HG02571 (cell line): ENCODE data around the gene MYO3A.
A peak's percentile ranks its signal among the peaks of the same experiment; 100 is the strongest.

Experiments
- ATAC-seq: cut with Tn5 transposase; IDR thresholded peaks from one replicate; pipeline ENCODE4 v1.9.1; 2021; ENCODE audit warnings: mild to moderate bottlenecking, moderate library complexity; ENCODE audit not compliant: unreplicated experiment

Gene MYO3A

GRCh38 chr10:25933653-25934608 lies at the start of gene MYO3A:
TSS of gene MYO3A (plus strand) at chr10:25934229. CDS start at chr10:25952111, 17,882 bp downstream.
- ATAC-seq, result no peak

GRCh38 chr10:25888627-25889026 lies 45.4 kb upstream of the MYO3A start:
- no peak for ATAC-seq

- ATAC-seq, result no peak
Measured at GRCh38 chr10:25890995-25891394, 43.0 kb upstream of the MYO3A start.

GRCh38 chr10:25895856-25896255 lies 38.2 kb upstream of the MYO3A start:
- ATAC-seq, result no peak

GRCh38 chr10:25896421-25896820 lies 37.6 kb upstream of the MYO3A start:
- no peak for ATAC-seq

- ATAC-seq, result no peak
Measured at GRCh38 chr10:25899304-25899703, 34.7 kb upstream of the MYO3A start.

- ATAC-seq, result no peak
Measured at GRCh38 chr10:25901199-25901598, 32.8 kb upstream of the MYO3A start.

- ATAC-seq, result peak; percentile 63
Measured at GRCh38 chr10:25902002-25902401, 32.0 kb upstream of the MYO3A start.

GRCh38 chr10:25907261-25907660 lies 26.8 kb upstream of the MYO3A start:
- ATAC-seq, result no peak

GRCh38 chr10:25912866-25913265 lies 21.2 kb upstream of the MYO3A start:
- ATAC-seq, result no peak

GRCh38 chr10:25914776-25915175 lies 19.3 kb upstream of the MYO3A start:
- no peak for ATAC-seq

- ATAC-seq, result no peak
Measured at GRCh38 chr10:25934621-25935139, 651 bp downstream of the MYO3A start.

- ATAC-seq, result no peak
Measured at GRCh38 chr10:25938405-25938804, 4.4 kb downstream of the MYO3A start.

GRCh38 chr10:25944771-25945170 lies 10.7 kb downstream of the MYO3A start:
- no peak for ATAC-seq

- no peak for ATAC-seq
Measured at GRCh38 chr10:25952857-25953256, 18.8 kb downstream of the MYO3A start.

- ATAC-seq, result no peak
Measured at GRCh38 chr10:25954851-25955250, 20.8 kb downstream of the MYO3A start.

- no peak for ATAC-seq
Measured at GRCh38 chr10:25959540-25960232, 25.7 kb downstream of the MYO3A start.

- no peak for ATAC-seq
Measured at GRCh38 chr10:25965584-25965983, 31.6 kb downstream of the MYO3A start.

GRCh38 chr10:25966844-25967243 lies 32.8 kb downstream of the MYO3A start:
- no peak for ATAC-seq

- ATAC-seq, result no peak
Measured at GRCh38 chr10:25972631-25973030, 38.6 kb downstream of the MYO3A start.

- no peak for ATAC-seq
Measured at GRCh38 chr10:25974897-25975459, 40.9 kb downstream of the MYO3A start.
